Loucy (cell line): ENCODE results near the gene EXD2.

Experiments
- H2AFZ ChIP-seq: fragments of 200-600 bp; sonication (generic); 2 replicates; pipeline ENCODE4 v1.6.0; 2016; ENCODE audit warnings: antibody characterized with exemption, mild to moderate bottlenecking, low read length, moderate library complexity
- H3F3A ChIP-seq: fragments of 200-600 bp; 2 replicates; pipeline ENCODE4 v1.6.0; 2016; ENCODE audit warnings: antibody characterized with exemption, low read depth, mild to moderate bottlenecking
- H3K27me3 ChIP-seq: fragments of 200-600 bp; sonication (generic); 2 replicates; pipeline ENCODE4 v1.6.1; 2014; ENCODE audit warnings: low read length, mild to moderate bottlenecking; ENCODE audit not compliant: insufficient read depth, poor library complexity, severe bottlenecking
- H3K36me3 ChIP-seq: fragments of 200-600 bp; sonication (generic); 2 replicates; pipeline ENCODE4 v1.6.1; 2016; ENCODE audit warnings: low read length; ENCODE audit not compliant: insufficient read depth
- H3K4me1 ChIP-seq: fragments of 200-600 bp; sonication (generic); 2 replicates; pipeline ENCODE4 v1.5.1; 2014; ENCODE audit warnings: low read length, mild to moderate bottlenecking; ENCODE audit not compliant: insufficient read depth, poor library complexity, severe bottlenecking
- H3K4me2 ChIP-seq: fragments of 200-600 bp; sonication (generic); 2 replicates; pipeline ENCODE4 v1.6.0; 2014; ENCODE audit warnings: antibody characterized with exemption, low read length, low read depth, mild to moderate bottlenecking; ENCODE audit not compliant: poor library complexity, severe bottlenecking
- H3K4me3 ChIP-seq: fragments of 200-600 bp; sonication (generic); 2 replicates; pipeline ENCODE4 v1.5.1; 2014; ENCODE audit warnings: low read length, mild to moderate bottlenecking, mixed read lengths; ENCODE audit not compliant: poor library complexity, severe bottlenecking
- H3K79me2 ChIP-seq: fragments of 200-600 bp; sonication (generic); 2 replicates; pipeline ENCODE4 v1.6.1; 2014; ENCODE audit warnings: low read length; ENCODE audit not compliant: insufficient read depth
- H3K9ac ChIP-seq: fragments of 200-600 bp; sonication (generic); 2 replicates; pipeline ENCODE4 v1.6.0; 2014; ENCODE audit warnings: mild to moderate bottlenecking, low read depth, low read length, moderate library complexity; ENCODE audit not compliant: poor library complexity, severe bottlenecking
- H3K9me2 ChIP-seq: fragments of 200-600 bp; sonication (generic); replicated peaks from 2 replicates; pipeline ENCODE4 v1.6.1; 2016; ENCODE audit warnings: low read depth, low read length, mixed read lengths
- H3K9me3 ChIP-seq: fragments of 200-600 bp; sonication (generic); 2 replicates; pipeline ENCODE4 v1.6.1; 2014; ENCODE audit warnings: mild to moderate bottlenecking, antibody characterized with exemption, low read length, low read depth; ENCODE audit not compliant: insufficient read depth
- H4K20me1 ChIP-seq: fragments of 200-600 bp; sonication (generic); 2 replicates; pipeline ENCODE4 v1.6.0; 2014; ENCODE audit warnings: antibody characterized with exemption, low read length, mild to moderate bottlenecking; ENCODE audit not compliant: insufficient read depth, poor library complexity, severe bottlenecking
- CTCF ChIP-seq: fragments of 200-600 bp; sonication (generic); conservative IDR thresholded peaks from 2 replicates; pipeline ENCODE4 v1.5.1; 2014; ENCODE audit warnings: mild to moderate bottlenecking, antibody characterized with exemption, low read length
- EZH2phosphoT487 ChIP-seq: fragments of 200-600 bp; IDR thresholded peaks from 2 replicates; pipeline ENCODE4 v1.6.1; 2018; ENCODE audit warnings: antibody characterized with exemption, mild to moderate bottlenecking, moderate library complexity, borderline replicate concordance

Gene EXD2

GRCh38 chr14:69242311-69243224 is 51.3 kb downstream of the EXD2 start:
- peaks cover 11% of the 10 kb centered on the region; the same call in 1 of the 2 replicates for H3K36me3 ChIP-seq

GRCh38 chr14:69244946-69245345 is 53.6 kb downstream of the EXD2 start:
- no peak overlapping the region for H2AFZ ChIP-seq
- no peaks in the 10 kb centered on the region for H3F3A ChIP-seq
- H3K36me3 ChIP-seq, result no peaks in the 10 kb centered on the region; the same call in 1 of the 2 replicates
- no peaks in the 10 kb centered on the region for H3K9me2 ChIP-seq
- no peaks in the 10 kb centered on the region for H3K9me3 ChIP-seq
- no peaks in the 10 kb centered on the region for H3K4me1 ChIP-seq
- TF ChIP-seq CTCF, result no peak
- no peak for TF ChIP-seq EZH2phosphoT487
- H3K79me2 ChIP-seq, result no peaks in the 10 kb centered on the region
- no peak overlapping the region for H3K9ac ChIP-seq
- H3K4me2 ChIP-seq, result no peak overlapping the region
- no peak overlapping the region for H3K4me3 ChIP-seq
- H3K27me3 ChIP-seq, result no peaks in the 10 kb centered on the region
- H4K20me1 ChIP-seq, result no peaks in the 10 kb centered on the region

More at GRCh38 chr14:69242311-69243224, 51.3 kb downstream of the EXD2 start:
- Histone ChIP-seq H3K9me2 (no peaks in the 10 kb centered on the region), H3K9me3 (no peaks in the 10 kb centered on the region), H3K27me3 (no peaks in the 10 kb centered on the region), H3K79me2 (no peaks in the 10 kb centered on the region), H3K4me3 (no peak overlapping the region), H3K9ac (no peak overlapping the region), H3K4me2 (no peak overlapping the region), H2AFZ (no peak overlapping the region), H3K4me1 (no peaks in the 10 kb centered on the region), H4K20me1 (no peaks in the 10 kb centered on the region), H3F3A (no peaks in the 10 kb centered on the region)
- peak; percentile 90 for TF ChIP-seq CTCF
- no peak for TF ChIP-seq EZH2phosphoT487

GRCh38 chr14:69246331-69246730 is 55.0 kb downstream of the EXD2 start:
- Histone ChIP-seq H4K20me1 (no peaks in the 10 kb centered on the region), H3K4me2 (no peak overlapping the region), H2AFZ (no peak overlapping the region), H3K9me2 (no peaks in the 10 kb centered on the region), H3K9ac (no peak overlapping the region), H3K27me3 (no peaks in the 10 kb centered on the region), H3K36me3 (no peaks in the 10 kb centered on the region; the same call in 1 of the 2 replicates), H3K4me3 (no peak overlapping the region), H3F3A (no peaks in the 10 kb centered on the region), H3K9me3 (no peaks in the 10 kb centered on the region), H3K4me1 (no peaks in the 10 kb centered on the region), H3K79me2 (no peaks in the 10 kb centered on the region)
- TF ChIP-seq CTCF (no peak), EZH2phosphoT487 (no peak)
